HG03060 (cell line): Measurements from ENCODE around the gene PDE9A.
"Not testable (repeated sequence)": the region's sequence is repeated elsewhere in the genome, so short reads cannot be mapped to it uniquely, and the experiment has no call there.

Experiments
- ATAC-seq: cut with Tn5 transposase; IDR thresholded peaks from one replicate; pipeline ENCODE4 v1.9.1; 2021; ENCODE audit warnings: low read depth, moderate number of reproducible peaks; ENCODE audit not compliant: unreplicated experiment

PDE9A gene

GRCh38 chr21:42812528-42813241 lies 159.3 kb downstream of the PDE9A start:
- ATAC-seq: not testable (repeated sequence)

- no peak for ATAC-seq
Observed at GRCh38 chr21:42815217-42815616, 161.8 kb downstream of the PDE9A start.

- no peak for ATAC-seq
Observed at GRCh38 chr21:42818328-42818749, 164.9 kb downstream of the PDE9A start.

- no peak for ATAC-seq
Observed at GRCh38 chr21:42819861-42820615, 166.6 kb downstream of the PDE9A start.

- ATAC-seq: no peak
Observed at GRCh38 chr21:42820616-42821465, 167.4 kb downstream of the PDE9A start.
